GM23248 (cell line): Measurements from ENCODE around the gene EPHA1.

Source experiments
- EZH2 ChIP-seq: fragments of 200-600 bp; sonication (generic); IDR thresholded peaks from 2 replicates; pipeline ENCODE4 v1.6.1; 2018; ENCODE audit warnings: antibody characterized with exemption, mild to moderate bottlenecking; ENCODE audit not compliant: insufficient read depth, poor library complexity, severe bottlenecking
- EZH2phosphoT487 ChIP-seq: fragments of 200-600 bp; sonication (generic); IDR thresholded peaks from 2 replicates; pipeline ENCODE4 v1.6.1; 2018; ENCODE audit warnings: antibody characterized with exemption, moderate library complexity, mild to moderate bottlenecking, low read depth; ENCODE audit not compliant: insufficient read depth

DNA sequence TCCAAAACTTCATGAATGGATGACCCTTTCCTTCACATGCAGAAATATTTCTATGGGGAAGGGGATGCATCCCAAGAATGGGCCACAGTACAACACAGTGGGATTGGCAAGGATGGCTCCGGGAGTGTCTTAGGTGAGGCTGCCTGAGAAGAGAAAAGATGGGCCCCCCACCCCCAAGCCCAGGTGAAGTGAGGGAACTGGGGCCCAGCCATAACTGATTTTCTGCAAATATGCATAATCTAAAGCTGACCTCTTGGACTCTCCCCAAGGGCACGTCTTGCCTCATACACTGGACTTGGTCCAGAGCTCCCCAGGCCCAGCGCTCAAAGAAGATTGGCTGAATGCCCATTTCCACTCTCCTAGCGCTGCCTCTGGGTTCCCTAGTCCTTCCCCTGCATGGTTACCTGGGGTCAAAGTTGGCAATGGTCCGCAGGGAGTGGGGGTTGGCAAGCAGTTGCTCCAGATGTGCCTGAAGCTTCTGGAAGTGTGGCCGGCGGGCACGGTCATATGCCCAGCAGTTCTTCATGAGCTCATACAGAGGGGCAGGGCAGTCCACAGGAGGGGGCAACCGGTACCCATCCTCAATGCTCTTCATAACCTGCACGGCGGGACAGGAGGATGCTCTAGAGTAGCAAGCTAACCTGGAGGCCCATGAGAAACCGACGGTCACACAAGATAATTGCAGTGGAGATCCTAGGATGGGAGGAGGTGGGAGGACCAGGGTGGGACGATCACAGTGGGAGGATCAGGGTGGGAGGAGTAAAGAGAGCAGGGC, 15.2 kb downstream of the EPHA1 start:
- TF ChIP-seq EZH2 (no peak), EZH2phosphoT487 (no peak)
